Ascending aorta (tissue), 2 donors: ENCODE measurements around the gene MVB12B. TPM values are rescaled to one million over a fixed set of nuclear protein-coding genes. Genes with fewer than 3 reads are reported as not detected.

Source experiments
- DNase-seq, 2 donors: peaks; one replicate each; pipeline ENCODE4 v3.0.0-alpha.2; 2019; ENCODE audit warnings: low spot score in 2 of 2
- H3K27ac ChIP-seq, 2 donors: fragments of 200-600 bp; sonication (generic); one replicate each; pipeline ENCODE4 v1.5.1; 2016 to 2017; ENCODE audit warnings: mild to moderate bottlenecking in 1 of 2
- H3K27me3 ChIP-seq: fragments of 200-600 bp; sonication (generic); one replicate; pipeline ENCODE4 v1.5.1; 2017
- H3K36me3 ChIP-seq, 2 donors: fragments of 200-600 bp; sonication (generic); one replicate each; pipeline ENCODE4 v1.5.1; 2016
- H3K4me1 ChIP-seq, 2 donors: fragments of 200-600 bp; sonication (generic); one replicate each; pipeline ENCODE4 v1.5.1; 2016 to 2017; ENCODE audit warnings: mild to moderate bottlenecking in 1 of 2
- H3K4me3 ChIP-seq, 2 donors: fragments of 200-600 bp; sonication (generic); one replicate each; pipeline ENCODE4 v1.5.1; 2016 to 2017; ENCODE audit warnings: mild to moderate bottlenecking in 1 of 2
- H3K9me3 ChIP-seq, 2 donors: fragments of 200-600 bp; sonication (generic); one replicate each; pipeline ENCODE4 v1.5.1; 2016
- intact Hi-C: fragments of 100-400 bp; cut with DNase I; formaldehyde crosslinking; loops from one replicate; pipeline ENCODE4 v1.15.1; 2023
- total RNA-seq: library from RNA; depleted of rRNA; stranded (reverse); fragments of >200 nt; gene quantifications from one replicate; pipeline ENCODE4 v1.1.0, GENCODE V29; 2016
- TF ChIP-seq, protein P1 (sequence below), 3 experiments: fragments of 200-600 bp in 2 of 3; fragments of 450-650 bp in 1 of 3; sonication (generic) in 2 of 3; IDR thresholded peaks; one replicate each; pipeline ENCODE4 v1.5.1; 2016 to 2019; ENCODE audit warnings: antibody characterized with exemption in 3 of 3, mild to moderate bottlenecking in 1 of 3, moderate library complexity in 1 of 3

MVB12B gene
- total RNA-seq, 1 donor from 2014 or later: 9.4 TPM

DNA sequence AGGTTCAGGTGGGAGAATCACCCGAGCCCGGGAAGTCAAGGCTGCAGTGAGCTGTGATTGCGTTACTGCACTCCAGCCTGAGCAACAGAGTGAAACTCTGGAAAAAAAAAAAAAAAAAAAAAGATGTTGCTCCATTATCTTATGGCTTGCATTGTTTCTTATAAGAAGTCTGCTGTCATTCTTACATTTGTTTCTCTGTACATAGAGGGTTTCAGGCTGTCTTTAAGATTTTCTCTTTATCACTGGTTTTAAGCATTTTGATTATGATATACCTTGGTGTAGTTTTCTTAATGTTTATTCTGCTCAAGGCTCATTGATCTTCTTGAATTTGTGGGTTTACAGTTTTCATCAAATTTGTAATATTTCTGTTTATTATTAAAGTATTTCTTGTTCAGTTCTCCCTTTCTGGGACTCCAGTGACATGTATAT, 35.2 kb downstream of the MVB12B start:
- intact Hi-C loops: no loop called here
- H3K27me3 ChIP-seq: no peaks in the 10 kb centered on the region
- peaks cover 10 to 31% of the 10 kb centered on the region in 2 donors for H3K9me3 ChIP-seq
- TF ChIP-seq, protein P1, sequence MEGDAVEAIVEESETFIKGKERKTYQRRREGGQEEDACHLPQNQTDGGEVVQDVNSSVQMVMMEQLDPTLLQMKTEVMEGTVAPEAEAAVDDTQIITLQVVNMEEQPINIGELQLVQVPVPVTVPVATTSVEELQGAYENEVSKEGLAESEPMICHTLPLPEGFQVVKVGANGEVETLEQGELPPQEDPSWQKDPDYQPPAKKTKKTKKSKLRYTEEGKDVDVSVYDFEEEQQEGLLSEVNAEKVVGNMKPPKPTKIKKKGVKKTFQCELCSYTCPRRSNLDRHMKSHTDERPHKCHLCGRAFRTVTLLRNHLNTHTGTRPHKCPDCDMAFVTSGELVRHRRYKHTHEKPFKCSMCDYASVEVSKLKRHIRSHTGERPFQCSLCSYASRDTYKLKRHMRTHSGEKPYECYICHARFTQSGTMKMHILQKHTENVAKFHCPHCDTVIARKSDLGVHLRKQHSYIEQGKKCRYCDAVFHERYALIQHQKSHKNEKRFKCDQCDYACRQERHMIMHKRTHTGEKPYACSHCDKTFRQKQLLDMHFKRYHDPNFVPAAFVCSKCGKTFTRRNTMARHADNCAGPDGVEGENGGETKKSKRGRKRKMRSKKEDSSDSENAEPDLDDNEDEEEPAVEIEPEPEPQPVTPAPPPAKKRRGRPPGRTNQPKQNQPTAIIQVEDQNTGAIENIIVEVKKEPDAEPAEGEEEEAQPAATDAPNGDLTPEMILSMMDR (IDR thresholded peaks at IDR 0.05): no peak
- no peak overlapping the region for H3K4me3 ChIP-seq
- no peak overlapping the region for H3K27ac ChIP-seq
- no peaks in the 10 kb centered on the region for H3K36me3 ChIP-seq
- H3K4me1 ChIP-seq: no peaks in the 10 kb centered on the region
- DNase-seq: no peak

DNA sequence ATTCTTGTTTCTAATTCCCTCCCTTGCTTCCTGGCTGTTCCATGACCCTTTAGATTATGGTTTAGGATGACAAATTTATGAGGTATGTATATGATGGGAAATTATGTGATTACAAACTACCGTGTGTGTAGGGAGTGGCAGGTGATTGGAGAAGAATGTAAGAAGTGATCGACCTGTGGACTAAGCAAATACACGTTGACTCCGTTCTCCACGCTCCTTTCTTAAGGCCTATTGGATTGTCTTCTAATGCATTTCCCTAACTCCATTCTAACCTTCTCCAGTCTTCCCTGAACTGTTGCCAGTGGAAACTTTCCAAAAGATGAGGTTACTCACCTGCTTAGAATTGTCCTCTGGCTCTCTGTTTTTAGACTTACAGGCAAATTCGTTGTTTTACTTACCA, 36.6 kb downstream of the MVB12B start:
- no peak for DNase-seq
- Histone ChIP-seq H3K4me1 (no peaks in the 10 kb centered on the region), H3K27ac (no peak overlapping the region), H3K4me3 (no peak overlapping the region), H3K36me3 (no peaks in the 10 kb centered on the region), H3K9me3 (peaks cover 10 to 31% of the 10 kb centered on the region in 2 donors), H3K27me3 (no peaks in the 10 kb centered on the region)
- intact Hi-C loops: no loop called here
- TF ChIP-seq, protein P1 (IDR thresholded peaks at IDR 0.05): no peak

DNA sequence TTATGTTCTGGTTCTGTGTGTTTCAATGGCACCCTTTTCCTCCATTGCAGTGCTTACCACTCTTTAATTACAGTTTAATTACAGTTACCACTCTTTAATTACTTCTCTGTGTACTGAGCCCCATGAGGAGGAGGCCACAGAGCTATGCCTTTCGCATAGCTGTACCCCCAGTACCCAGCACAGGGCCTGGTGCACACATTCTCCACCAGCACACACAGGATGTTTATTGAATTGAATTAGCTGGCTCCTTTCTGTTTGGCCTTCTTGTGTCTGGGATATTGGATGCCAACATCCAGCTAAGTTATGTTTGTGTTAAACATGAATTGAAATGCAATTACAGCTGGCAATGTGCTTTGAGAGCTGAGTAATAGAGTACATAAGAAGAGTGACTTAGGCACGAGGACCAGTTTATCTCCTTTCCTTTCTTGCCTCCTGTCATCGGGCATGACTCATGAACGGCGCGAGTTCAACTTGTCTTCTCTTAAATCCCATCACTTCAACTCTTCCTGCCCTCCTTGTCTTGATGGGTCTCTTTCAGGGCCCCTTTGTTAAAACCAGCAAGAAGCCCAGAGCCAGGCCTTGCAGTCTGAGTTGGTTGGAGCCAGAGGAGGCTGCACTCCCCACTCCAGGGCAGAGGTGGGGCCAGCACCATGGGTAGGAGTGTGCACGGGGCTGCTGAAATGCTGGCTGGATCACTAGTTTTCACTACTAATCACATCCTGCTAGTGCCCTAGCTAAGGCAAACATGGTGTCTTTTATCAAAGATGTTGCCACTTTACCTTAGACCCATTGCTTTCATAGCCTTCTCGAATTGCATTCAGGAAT, 37.4 kb downstream of the MVB12B start:
- TF ChIP-seq, protein P1 (IDR thresholded peaks at IDR 0.05): no peak

DNA sequence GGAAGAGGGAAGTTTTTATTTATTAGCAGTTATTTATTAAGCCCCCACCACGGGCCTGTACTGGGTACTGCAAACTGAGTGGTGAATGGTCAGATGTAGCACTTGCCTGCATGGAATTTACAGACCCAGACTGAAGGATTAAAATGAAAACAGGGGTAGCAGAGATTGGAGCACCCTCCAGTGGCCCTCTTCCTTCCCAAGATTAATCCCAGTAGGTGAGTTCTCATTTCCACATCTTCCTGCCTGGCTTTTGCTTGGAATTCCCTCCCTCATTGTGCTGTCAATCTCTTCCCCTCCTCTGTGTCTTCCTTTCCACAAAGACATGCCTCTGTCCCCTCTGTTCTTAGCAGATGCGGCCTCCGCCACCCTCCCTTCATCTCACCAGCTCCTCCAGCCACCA, 39.2 kb downstream of the MVB12B start:
- intact Hi-C loops: no loop called here
- peaks cover 10 to 20% of the 10 kb centered on the region in 2 donors for H3K9me3 ChIP-seq
- H3K27ac ChIP-seq: no peak overlapping the region
- H3K4me3 ChIP-seq: no peak overlapping the region
- no peaks in the 10 kb centered on the region for H3K27me3 ChIP-seq
- DNase-seq: no peak
- no peaks in the 10 kb centered on the region for H3K36me3 ChIP-seq
- no peaks in the 10 kb centered on the region for H3K4me1 ChIP-seq
- TF ChIP-seq, protein P1 (IDR thresholded peaks at IDR 0.05): no peak

More for the DNA sequence above, 37.4 kb downstream of the MVB12B start:
- peaks cover 10 to 31% of the 10 kb centered on the region in 2 donors for H3K9me3 ChIP-seq
- no peak for DNase-seq
- no peak overlapping the region for H3K4me3 ChIP-seq
- no peaks in the 10 kb centered on the region for H3K27me3 ChIP-seq
- intact Hi-C loops: no loop called here
- no peaks in the 10 kb centered on the region for H3K36me3 ChIP-seq
- H3K27ac ChIP-seq: no peak overlapping the region
- no peaks in the 10 kb centered on the region for H3K4me1 ChIP-seq

DNA sequence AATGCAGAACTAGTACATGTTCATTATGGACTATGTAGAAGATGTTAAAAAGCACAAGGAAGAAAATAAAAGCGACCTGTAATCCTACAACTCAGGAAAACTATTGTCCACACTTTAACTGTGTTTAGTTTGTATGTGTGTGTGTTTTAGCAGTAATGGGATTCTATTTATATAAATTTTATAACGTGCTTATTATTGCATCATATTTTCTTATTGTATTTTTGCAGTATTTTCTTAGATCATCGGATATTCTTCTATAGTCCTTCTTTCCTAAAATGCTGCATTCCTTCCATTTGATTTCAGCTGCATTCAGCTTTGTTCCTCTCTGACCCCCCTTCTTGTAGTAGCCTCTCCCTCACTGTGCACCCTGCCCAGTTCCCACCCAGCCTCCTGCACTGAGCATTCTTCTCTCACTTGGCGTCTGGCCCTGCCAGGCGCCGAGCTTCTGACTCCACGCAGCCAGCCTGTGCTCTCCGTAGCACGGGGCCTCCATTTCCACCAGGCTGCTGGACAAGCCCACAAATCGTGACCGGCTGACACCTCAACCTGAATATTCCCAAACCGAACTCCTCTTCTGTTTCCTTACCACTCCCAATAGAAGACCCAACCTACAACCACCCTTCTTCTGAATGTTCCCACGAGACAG, 39.9 kb downstream of the MVB12B start:
- no peak for DNase-seq
- no peaks in the 10 kb centered on the region for H3K4me1 ChIP-seq
- H3K4me3 ChIP-seq: no peak overlapping the region
- TF ChIP-seq, protein P1 (IDR thresholded peaks at IDR 0.05): no peak
- H3K27ac ChIP-seq: no peak overlapping the region
- intact Hi-C loops: no loop called here
- H3K36me3 ChIP-seq: no peaks in the 10 kb centered on the region
- H3K27me3 ChIP-seq: no peaks in the 10 kb centered on the region
- H3K9me3 ChIP-seq: peaks cover 6 to 13% of the 10 kb centered on the region in 2 donors
